GM20431 (cell line): ENCODE results near the gene PEAR1.

Experiments
- in situ Hi-C: fragments of 300-500 bp; cut with MseI, MboI; formaldehyde crosslinking; loops from one replicate; pipeline ENCODE4 v1.15.0; 2020; ENCODE audit warnings: low sequenced_read_pairs; ENCODE audit not compliant: unreplicated experiment

The PEAR1 gene, protein sequence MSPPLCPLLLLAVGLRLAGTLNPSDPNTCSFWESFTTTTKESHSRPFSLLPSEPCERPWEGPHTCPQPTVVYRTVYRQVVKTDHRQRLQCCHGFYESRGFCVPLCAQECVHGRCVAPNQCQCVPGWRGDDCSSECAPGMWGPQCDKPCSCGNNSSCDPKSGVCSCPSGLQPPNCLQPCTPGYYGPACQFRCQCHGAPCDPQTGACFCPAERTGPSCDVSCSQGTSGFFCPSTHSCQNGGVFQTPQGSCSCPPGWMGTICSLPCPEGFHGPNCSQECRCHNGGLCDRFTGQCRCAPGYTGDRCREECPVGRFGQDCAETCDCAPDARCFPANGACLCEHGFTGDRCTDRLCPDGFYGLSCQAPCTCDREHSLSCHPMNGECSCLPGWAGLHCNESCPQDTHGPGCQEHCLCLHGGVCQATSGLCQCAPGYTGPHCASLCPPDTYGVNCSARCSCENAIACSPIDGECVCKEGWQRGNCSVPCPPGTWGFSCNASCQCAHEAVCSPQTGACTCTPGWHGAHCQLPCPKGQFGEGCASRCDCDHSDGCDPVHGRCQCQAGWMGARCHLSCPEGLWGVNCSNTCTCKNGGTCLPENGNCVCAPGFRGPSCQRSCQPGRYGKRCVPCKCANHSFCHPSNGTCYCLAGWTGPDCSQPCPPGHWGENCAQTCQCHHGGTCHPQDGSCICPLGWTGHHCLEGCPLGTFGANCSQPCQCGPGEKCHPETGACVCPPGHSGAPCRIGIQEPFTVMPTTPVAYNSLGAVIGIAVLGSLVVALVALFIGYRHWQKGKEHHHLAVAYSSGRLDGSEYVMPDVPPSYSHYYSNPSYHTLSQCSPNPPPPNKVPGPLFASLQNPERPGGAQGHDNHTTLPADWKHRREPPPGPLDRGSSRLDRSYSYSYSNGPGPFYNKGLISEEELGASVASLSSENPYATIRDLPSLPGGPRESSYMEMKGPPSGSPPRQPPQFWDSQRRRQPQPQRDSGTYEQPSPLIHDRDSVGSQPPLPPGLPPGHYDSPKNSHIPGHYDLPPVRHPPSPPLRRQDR

DNA sequence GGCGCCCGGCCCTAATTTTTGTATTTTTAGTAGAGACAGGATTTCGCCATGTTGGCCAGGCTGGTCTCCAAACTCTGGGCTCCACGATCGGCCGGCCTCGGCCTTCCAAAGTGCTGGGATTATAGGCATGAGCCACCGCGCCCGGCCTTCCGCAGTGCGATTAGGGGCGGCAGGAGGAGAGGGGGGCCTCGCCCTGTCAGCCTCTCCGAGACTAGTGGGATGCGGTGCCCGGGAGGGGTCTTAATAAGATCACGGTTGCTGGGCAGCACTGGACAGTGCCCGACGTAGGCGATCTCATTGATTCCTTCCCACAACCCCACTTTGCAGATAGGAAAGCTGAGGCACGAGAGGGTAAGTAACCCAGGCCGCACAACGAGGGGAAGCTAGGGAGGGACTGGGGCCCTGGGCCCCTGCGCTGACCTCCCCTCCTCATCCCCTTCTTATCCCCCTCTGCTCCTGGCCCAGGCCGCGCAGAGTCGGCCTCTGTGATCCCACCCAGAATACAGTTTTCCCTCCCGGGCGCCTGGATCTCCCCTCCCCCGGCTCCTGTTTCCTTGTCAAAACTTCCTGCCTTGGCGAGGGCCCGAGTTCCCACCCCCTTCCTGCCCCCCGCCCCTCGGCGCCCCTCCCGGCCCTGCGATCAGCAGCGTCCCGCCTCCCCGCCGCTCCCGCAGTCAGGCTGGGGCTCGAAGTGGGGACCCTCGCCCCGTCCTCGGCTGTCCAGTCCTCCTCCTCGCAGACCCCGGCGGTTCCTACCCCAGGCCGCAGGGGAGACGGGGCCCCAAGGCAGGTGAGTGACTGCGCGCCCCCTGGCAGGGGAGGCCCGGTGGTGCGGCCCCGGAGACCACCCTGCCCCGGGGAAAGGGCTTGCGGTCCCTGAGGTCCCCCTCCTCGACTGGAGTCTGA is at the start of gene PEAR1:
TSS of gene PEAR1 (plus strand) at position 671 of the 906 bp plus-strand sequence. CDS start 10,209 bp downstream, outside the sequence.
- in situ Hi-C loops: no loop called here

DNA sequence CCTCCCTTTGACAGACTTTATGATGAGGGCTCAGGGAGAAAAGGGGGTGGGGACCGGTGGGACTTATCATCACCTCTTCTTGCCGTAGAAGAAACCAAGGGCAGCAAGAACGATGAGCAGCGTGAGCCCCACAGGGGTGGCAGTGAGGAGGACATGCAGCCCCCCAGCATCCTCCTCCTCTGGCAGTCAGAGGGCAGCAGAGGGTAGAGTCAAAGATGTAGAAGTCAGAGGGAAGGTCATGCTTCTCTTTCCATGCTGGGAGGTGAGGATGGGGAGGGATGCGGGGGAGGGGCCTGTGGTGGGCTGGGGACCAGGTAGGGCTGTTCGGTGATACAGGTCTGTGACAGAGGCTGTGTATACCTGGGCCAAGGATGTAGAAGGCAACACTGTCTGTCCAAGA is 49.4 kb upstream of the PEAR1 start:
- in situ Hi-C loops: no loop called here

DNA sequence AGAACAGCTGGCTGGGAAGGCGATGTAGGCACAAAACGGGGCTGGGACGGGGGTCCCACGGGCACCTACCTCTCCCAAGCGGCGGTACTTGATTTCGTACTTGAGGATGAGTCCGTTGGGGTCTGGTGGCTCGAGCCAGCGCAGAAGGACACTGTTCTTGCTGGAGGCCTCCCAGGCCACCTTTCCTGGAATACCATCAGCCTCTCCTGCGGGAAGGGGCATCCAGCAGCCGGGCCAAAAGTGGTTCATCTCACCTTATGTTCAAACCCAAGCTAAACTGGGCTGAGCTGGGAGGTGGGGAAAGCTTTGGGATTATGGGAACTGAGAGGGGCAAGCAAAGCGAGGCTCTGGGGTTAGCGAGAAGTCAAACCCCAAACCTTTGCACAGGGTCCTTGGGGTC is 48.9 kb upstream of the PEAR1 start:
- in situ Hi-C loops: no loop called here

DNA sequence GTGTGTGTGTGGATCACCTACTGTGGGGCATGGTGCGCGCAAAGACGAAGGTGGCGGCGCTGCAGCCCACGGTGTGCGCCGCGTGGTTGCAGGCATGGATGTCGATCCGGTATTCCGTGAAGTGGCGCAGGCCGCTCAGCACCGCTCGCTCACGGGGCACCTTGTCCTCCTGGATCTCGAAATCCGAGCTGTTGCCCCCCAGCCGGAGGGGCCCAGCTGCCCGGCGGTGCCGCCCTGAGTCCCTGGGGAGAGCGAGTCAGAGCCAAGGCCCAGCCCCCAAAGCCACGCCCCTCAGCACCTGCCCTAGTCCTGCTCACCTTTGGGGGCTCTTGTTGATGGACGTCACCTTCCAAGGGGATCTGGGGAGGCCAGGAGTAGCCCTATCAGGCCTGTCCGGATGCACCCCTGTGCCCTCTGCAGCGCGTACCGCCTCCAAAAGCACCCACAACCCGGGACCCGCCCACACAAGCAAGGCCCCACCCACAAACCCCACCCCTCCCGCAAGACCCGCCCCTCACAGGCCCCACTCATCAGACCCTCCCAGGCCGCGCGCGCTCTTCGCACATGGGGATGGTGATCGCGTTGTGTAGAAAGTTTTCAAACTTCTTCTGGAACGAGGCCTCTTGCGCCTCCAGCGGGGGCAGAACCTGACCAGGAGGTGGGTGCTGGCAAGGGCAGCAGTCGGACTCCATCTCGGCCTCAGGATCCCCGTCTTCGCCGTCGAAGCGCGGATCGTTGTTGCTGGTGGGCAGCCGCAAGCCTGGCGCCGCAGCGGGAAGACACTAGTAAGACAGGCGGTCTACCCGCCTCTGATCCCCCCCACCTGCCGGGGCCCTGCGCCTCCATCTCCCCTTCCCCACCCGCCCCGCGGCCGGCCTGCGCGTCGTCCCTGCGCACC is 48.2 kb upstream of the PEAR1 start:
- in situ Hi-C loops: no loop called here

DNA sequence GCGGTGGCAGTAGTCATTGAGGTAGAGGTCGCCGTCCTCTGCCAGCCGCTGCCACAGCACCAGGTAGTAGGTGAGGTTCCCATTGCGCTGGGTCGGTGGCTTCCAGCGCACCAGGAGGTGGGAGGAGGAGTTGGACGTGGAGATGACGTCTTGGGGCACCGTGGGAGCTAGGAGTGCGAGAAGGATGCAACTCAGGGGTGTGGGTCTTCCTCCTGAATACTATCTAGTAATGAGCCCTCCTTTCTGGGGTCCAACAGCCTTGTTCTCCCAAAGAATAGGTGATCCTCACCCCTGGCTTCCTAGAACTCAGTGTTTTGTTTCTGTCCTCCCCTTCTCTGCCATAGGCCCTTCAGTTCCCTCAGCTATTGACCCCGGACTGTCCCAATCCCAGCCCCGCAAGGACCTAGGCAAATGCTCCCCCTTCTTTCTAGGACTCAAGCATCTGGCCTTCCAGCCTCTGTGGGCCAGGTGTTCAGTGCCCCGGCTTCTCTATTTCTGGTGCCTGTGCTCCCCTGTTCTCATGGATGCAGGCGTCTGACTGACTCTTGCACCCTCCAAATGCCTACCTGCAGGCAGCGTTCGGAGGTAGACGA is 47.5 kb upstream of the PEAR1 start:
- in situ Hi-C loops: no loop called here

DNA sequence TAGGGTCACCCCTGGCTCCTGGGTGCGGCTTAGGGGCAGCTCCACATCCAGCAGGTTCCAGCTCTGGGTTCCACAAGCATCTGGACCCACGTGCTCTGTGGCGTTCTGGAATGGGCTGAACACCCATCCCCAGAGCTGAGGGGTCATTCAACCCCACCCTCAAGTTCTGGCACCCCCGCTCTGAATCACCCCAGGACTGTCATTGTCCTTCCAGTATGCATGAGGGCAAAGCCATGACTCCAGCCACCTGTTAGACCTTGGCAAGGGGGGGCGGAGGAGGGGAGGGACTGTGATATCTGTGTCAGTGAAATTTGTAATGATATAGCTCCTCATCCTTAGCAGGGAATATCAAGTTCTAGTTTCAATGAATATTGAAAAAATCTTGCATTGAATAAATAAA is 46.9 kb upstream of the PEAR1 start:
- in situ Hi-C loops: no loop called here

DNA sequence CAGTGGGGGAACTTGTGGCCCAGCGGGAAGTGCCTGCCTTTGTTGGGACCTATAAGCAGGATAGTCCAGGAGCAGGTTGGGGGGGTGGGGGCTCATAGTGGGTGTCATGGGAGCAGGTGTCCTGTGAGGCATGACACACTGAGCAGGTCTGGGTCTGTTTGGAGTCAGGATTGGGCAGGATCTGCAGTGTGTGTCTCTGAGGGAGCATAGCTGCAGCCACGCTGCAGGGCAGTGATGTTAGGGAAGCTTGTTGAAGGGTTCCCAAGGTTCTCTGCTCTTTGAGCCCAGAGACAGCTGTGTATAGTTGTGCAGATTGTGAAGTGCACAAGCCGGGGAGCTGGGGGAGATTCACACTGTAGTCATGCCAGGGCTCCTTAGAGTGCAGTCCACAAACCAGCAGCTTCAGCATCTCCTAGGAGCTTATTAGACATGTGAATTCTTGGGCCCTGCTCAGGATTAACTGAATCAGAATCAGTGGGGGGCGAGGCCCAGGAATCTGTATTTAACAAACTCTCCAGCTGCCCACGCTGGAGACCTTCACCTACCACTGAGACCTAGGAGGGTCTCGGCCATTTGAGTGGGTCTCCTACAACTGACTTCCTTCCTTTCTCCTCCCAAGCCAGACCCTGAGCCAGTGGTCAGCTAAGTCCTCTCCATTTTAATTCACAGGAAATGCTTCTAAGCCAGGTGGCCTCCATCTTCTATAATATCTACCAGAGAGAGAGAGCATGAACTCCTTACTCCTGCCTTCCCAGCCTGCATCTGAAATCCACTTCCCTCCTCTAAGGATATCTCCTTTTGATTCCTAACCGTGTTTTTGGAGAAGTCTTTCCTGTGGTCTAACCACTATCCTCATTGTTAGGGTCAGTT is 45.7 kb upstream of the PEAR1 start:
- in situ Hi-C loops: no loop called here

DNA sequence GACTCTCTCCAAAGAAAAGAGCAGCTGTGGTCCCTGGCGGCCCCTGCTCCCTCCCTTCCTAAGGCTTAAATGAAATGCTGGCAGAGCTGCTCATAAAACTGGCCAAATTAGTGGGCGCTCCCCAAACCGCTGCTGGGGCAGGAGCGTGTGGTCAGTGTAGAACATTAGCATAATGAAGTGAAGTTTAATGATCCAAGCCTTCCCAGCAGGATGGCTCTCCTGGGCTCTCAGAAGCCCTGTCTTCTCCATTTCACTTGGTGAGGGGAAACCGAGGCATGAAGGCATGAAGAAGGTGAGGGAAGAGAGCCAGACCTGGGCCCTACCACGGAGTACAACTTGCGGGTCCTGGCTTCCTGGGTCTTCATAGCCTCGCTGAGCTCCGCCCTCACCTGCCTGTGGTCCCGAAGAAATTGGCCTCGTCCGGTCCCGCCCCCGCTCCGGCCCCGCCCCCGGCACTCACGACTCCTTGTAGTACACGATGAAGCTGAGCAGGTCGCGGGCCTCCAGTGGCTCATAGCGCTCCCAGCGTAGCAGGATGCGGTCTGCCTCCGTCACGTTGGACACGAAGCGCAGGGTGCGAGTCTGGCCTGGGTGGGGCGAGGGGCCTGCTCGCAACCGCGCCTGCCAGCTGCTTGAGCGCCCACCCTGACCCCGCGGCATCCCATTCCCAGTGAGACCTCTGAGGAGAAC is 44.9 kb upstream of the PEAR1 start:
- in situ Hi-C loops: no loop called here

DNA sequence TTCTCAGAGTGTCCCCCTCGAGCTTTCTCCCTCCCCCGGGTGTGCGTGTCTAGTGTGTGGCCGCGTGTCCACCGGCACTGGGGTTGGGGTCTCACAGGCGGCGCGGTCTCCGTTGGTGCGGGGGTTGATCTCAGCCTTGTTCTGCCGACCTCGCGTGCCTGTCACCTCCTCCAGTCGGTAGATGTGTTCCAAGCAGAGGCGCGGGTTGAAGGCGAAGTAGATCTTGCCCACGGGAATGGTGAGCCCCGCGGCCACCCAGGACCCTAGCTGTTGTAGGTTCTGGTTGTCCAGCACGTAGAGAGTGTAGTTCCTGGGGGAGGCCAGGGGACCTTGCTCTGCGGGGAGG is 44.4 kb upstream of the PEAR1 start:
- in situ Hi-C loops: no loop called here

DNA sequence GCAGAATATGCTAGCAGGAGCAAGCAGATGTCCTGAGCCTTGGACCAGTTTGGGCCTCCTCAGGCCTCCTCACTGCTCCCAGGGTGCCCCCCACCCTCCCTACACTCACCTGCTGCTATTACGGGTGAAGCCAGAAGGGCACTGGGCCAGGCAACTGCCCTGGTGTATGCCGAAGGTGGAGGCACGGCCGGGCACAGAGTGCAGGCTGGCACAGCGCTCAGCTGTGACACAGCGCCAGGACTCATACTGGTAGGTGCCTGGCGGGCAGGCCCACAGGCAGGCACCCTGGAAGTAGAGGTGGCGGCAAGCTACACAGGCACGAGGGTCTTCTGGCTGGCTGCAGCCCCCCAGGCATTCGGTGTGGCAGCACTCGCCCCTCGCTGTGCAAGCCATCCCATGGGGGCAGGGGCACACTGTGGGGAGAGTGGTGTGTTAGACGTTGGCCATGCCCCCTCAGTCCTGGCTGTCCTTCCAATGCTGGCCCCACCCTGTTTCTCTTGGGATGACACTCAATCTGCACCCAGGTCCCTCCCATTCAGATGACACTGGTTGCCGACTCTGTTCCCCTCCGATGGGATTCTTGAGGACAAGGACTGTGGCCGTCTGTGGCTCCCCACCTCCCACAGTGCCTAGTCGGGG is 41.6 kb upstream of the PEAR1 start:
- in situ Hi-C loops: no loop called here

DNA sequence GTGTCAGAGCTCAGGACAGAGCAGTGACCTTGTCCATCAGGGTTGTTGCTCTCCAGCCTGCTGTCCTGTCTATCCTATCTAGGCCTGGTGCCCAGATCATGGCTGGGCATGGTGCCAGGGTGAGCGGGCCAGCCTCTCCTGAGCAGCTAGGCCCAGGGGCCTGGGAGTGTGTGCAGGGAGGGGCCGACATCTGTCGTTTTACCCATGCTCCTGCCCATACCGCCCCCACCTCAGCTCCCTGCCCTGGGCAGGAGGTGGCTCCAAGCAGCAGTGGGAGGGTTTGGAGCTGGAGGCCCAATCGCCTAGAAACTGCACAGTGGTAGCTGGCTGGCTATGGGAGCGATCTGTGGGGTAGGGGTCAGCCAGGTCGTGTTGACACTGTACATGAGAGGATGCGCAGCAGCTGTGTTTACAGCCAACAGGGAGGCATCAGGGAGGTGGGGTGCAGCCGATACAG is 41.1 kb upstream of the PEAR1 start:
- in situ Hi-C loops: no loop called here

DNA sequence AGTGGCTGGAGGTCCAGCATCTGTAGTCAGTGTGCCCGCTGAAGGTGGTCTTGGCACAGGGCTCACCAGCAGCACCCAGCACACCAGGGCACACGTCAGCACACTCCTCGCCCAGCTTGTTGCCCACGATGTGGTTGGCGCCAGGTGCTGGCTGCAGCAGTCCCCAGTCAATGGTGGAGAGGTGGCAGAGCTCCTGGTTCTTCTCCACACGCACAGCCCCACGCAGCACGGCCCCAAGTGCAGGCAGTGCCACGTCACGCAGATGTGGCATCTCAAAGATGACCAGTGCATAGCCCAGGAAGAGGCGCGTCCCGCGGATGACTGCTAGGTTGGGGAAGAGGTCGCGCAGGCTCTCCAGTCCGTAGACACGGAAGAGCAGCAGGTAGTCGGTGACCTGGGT is 39.8 kb upstream of the PEAR1 start:
- in situ Hi-C loops: no loop called here

DNA sequence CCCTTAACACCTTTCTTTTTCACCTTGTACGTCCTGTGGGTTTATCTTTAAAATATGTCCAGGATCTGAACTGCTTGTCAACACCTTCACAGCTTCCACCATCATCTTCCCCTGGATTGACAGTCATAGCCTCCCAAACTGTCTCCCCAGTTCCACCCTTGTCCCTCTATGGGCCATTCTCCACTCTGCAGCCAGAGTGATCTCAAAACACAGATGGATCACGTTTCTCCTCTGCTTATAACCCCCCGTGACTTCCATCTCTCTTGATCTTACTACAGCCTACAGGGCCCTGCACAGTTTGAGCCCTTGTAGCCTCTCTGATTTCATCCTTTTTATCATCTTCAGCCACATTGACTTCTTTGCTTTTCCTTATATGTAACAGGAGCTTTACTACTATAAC is 38.9 kb upstream of the PEAR1 start:
- in situ Hi-C loops: no loop called here

DNA sequence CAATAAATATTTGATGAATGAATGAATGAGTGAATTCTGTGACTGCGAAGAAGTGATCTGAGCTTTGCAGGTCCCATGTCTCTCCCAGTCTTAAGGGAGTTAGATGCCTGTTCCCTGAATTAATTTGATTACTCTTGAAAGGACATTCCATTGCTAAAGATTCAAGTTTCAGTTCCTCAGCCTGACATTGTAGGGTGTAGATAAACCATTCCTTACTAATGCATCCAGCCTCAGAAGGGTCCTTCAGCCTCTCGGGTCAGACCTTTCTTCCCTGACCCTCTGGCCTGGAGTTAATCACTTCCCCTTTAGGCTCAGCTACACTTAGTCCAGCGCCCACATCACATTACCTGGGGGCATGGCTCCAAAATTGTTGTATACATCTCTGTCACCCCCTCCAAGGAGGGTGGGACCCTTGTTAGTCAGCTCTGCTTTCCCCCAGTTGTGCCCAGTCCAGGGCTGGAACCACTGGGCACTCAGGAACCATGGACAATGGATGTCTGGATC is 37.2 kb upstream of the PEAR1 start:
- in situ Hi-C loops: no loop called here

DNA sequence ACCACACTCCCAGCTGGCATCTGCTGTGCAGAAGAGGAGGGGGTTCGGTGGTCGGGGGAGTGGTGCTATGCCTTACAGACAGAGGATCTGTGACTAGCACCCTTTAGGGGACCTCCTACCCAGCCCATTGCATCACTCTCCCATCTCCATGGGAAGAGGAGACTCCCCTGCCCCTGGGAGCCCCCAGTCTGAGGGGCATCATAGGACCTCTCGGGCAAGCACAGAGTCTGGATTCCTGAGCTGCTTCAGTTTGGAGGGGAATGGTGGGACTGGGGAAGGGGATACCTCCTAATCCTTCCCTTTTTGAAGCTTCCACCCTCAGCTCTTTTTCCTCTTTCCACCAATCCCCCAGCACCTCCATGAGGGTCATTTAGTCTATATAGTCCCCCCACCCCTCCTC is 36.0 kb upstream of the PEAR1 start:
- in situ Hi-C loops: no loop called here

DNA sequence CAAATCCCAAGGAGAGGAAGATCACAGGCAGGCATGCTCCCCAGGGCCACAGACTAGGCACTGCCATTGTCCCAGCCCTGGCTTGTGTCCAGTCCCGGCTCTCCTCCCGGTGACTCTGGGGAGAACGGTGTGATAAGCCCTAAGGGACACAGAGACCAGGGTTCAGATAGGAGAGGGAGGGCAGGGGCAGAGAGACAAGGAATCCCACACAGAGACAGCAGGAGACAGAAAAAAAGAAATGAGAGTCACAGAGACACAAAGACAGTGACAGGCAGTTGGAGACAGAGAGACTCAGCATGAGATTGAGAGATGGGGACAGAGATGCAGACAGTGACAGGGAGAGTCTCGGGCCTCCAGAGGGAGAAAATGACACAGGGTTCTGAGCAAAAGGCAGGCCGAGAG is 35.0 kb upstream of the PEAR1 start:
- in situ Hi-C loops: no loop called here
